Breast epithelium (tissue), 4 donors: ENCODE data around the gene RIMKLB. TPM values are rescaled to one million over a fixed set of nuclear protein-coding genes. Genes with fewer than 3 reads are reported as not detected.

Experiments used
- DNase-seq, 2 donors: peaks; one replicate each; pipeline ENCODE4 v3.0.0-alpha.2; 2019; ENCODE audit warnings: low spot score in 2 of 2
- H3K27ac ChIP-seq, 2 donors: fragments of 200-600 bp; sonication (generic) in 1 of 2; one replicate each; pipeline ENCODE4 v1.5.1; 2016 to 2019; ENCODE audit warnings: mild to moderate bottlenecking in 1 of 2
- H3K27me3 ChIP-seq, 2 donors: fragments of 200-600 bp; sonication (generic) in 1 of 2; one replicate each; pipeline versions ENCODE4 v1.5.1 to v1.6.0; 2017 to 2019; ENCODE audit warnings: control low read depth in 1 of 2, mild to moderate bottlenecking in 1 of 2
- H3K36me3 ChIP-seq: fragments of 200-600 bp; one replicate; pipeline ENCODE4 v1.5.1; 2019
- H3K4me1 ChIP-seq, 2 donors: fragments of 200-600 bp; sonication (generic); one replicate each; pipeline ENCODE4 v1.5.1; 2016 to 2019; ENCODE audit warnings: control low read depth in 1 of 2
- H3K4me3 ChIP-seq, 3 donors: fragments of 200-600 bp; sonication (generic); 1 replicate in 2 of 3; 2 replicates in 1 of 3; pipeline ENCODE4 v1.5.1; 2016 to 2019; ENCODE audit warnings: mild to moderate bottlenecking in 3 of 3, moderate library complexity in 2 of 3
- H3K9me3 ChIP-seq, 2 donors: fragments of 200-600 bp; sonication (generic) in 1 of 2; one replicate each; pipeline ENCODE4 v1.5.1; 2016 to 2019; ENCODE audit warnings: control low read depth in 1 of 2
- CTCF ChIP-seq, 3 donors: fragments of 450-650 bp; IDR thresholded peaks; one replicate each; pipeline ENCODE4 v1.5.1; 2016 to 2017; ENCODE audit warnings: antibody characterized with exemption in 3 of 3, mild to moderate bottlenecking in 3 of 3, moderate library complexity in 3 of 3
- POLR2A ChIP-seq: fragments of 450-650 bp; IDR thresholded peaks from one replicate; pipeline ENCODE4 v1.6.1; 2016; ENCODE audit warnings: antibody characterized with exemption, mild to moderate bottlenecking, moderate library complexity
- POLR2AphosphoS5 ChIP-seq, 3 donors: sonication (generic); formaldehyde crosslinking; IDR thresholded peaks; one replicate each; pipeline ENCODE4 v1.6.1; 2017; ENCODE audit warnings: antibody characterized with exemption in 3 of 3
- intact Hi-C: fragments of 100-400 bp; cut with DNase I; formaldehyde crosslinking; loops from one replicate; pipeline ENCODE4 v1.15.1; 2023; ENCODE audit warnings: low total_unique reads
- total RNA-seq, 3 donors: library from RNA; depleted of rRNA; stranded (reverse); fragments of >200 nt; gene quantifications; one replicate each; pipeline ENCODE4 v1.1.0, GENCODE V29; 2016

The RIMKLB gene
- total RNA-seq, 3 donors from 2014 or later, result 42.2 to 52.1 (median 51.5) TPM

- Histone ChIP-seq H3K9me3 (no peaks in the 10 kb centered on the region), H3K27ac (peak overlapping the region; percentile 17 to 19), H3K36me3 (no peaks in the 10 kb centered on the region), H3K4me1 (no peaks in the 10 kb centered on the region), H3K4me3 (no peak overlapping the region), H3K27me3 (no peaks in the 10 kb centered on the region)
- intact Hi-C loops, result no loop called here
- TF ChIP-seq POLR2A (no peak), POLR2AphosphoS5 (IDR thresholded peaks at IDR 0.05) (peak in 1 of 3 donors; percentile 28)
- DNase-seq, result peak; percentile 27 to 62
Measured at GRCh38 chr12:8827551-8828256, 129.9 kb downstream of the RIMKLB start.

DNA sequence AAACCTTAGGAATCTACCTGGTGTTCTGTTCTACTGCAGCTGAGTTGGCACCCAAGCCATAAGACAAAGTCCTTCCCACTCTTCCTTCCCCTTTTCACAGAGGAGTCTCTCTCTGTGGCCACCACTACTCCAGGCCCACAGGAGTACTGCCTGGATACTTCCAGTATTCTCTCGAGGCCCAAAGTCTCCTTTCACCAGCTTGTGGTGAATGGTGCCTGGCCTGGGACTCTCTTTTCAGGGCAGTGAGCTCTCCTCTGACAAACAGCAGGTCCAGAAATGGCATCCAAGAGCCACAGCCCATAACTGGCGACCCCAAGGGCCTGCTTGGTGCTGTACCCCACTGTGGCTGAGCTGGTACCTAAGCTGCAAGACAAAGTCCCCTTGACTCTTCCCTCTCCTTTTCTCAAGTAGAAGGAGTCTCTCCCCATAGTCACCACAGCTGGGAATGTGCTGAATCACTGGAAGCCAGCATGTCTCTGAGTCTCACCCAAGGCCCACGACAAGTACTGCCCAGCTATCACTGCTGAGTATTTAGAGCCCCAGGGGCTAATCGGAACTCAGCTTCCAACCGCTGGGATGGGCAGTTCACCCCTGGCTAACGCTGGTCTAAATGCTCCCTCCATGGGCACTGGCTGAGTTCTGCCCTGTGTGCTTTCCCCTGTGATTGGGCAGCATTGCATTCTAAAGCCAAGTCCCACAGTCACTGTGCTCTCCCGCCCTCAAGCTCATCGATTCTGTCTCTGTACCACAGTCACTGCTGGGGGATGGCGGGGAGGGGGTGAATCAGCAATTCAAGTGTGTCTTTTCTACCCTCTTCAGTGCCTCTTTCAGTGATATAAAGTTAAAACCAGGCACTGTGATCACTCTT is 130.7 kb downstream of the RIMKLB start:
- H3K27me3 ChIP-seq, result no peaks in the 10 kb centered on the region
- intact Hi-C loops, result no loop called here
- TF ChIP-seq POLR2A, result no peak
- TF ChIP-seq POLR2AphosphoS5 (IDR thresholded peaks at IDR 0.05), result no peak
- no peak for TF ChIP-seq CTCF (IDR thresholded peaks at IDR 0.05)

DNA sequence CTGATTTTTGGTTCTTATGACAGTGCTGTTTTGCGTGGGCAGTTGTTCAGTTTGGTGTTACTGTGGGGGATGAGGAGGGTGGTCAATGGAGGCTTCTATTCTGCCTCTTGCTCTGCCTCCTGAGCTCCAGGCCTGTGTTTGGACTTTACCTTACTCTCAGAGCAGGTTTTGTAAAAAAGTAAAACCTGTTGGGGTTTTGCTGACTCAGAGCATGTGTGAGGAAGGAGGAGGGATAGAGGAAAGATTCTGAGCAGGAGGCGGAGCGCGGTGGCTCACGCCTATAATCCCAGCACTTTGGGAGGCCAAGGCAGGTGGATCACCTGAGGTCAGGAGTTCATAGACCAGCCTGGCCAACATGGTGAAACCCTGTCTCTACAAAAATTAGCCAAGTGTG is 131.3 kb downstream of the RIMKLB start:
- H3K4me1 ChIP-seq, result no peaks in the 10 kb centered on the region
- no peak overlapping the region for H3K27ac ChIP-seq
- H3K9me3 ChIP-seq, result no peaks in the 10 kb centered on the region
- H3K36me3 ChIP-seq, result no peaks in the 10 kb centered on the region
- intact Hi-C loops, result no loop called here
- no peak for DNase-seq
- TF ChIP-seq POLR2AphosphoS5 (IDR thresholded peaks at IDR 0.05) (no peak), POLR2A (no peak), CTCF (IDR thresholded peaks at IDR 0.05) (no peak)
- H3K27me3 ChIP-seq, result no peaks in the 10 kb centered on the region
- H3K4me3 ChIP-seq, result no peak overlapping the region

More for the DNA sequence above, 130.7 kb downstream of the RIMKLB start:
- Histone ChIP-seq H3K36me3 (no peaks in the 10 kb centered on the region), H3K27ac (peak overlapping the region; percentile 17 to 19), H3K9me3 (no peaks in the 10 kb centered on the region), H3K4me3 (no peak overlapping the region), H3K4me1 (no peaks in the 10 kb centered on the region)
- DNase-seq, result no peak

DNA sequence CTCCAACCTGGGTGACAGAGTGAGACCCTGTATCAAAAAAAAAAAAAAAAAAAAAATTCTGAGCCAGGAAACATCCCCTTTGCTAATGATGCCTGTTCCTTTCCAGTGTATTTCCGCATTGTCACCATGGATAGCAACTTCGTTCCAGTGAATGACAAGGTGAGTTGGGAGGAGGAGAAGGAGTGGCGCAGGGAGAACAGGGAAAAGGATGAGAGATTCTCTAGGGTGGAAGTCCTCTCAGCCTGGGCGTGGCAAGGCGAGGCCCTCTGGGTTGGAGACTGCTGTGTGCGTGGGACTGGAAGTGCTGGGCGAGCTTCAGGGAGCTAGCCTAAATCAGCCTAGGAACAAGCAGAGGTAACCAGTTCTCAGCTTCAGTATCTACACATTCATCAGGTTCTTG is 131.8 kb downstream of the RIMKLB start:
- H3K27ac ChIP-seq, result no peak overlapping the region
- intact Hi-C loops, result no loop called here

DNA sequence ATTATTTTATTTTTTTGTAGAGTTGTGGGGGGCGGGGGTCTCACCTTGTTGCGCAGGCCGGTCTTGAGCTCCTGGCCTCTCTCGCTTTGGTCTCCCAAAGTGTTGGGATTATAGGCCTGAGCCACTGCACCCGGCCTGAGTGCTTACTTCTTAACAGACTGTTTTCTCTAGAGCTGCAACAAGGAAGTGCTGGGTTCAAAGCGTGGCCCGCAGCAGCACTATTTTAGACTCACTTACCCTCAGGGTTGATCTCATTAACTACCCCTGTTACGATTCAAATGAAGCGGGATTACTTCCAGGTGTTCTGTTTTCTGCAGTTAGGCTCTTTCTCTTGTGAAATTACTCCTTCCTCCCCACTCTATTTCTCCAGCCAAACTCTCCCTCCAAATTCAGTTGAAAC is 133.3 kb downstream of the RIMKLB start:
- Histone ChIP-seq H3K27ac (no peak overlapping the region), H3K36me3 (no peaks in the 10 kb centered on the region), H3K4me1 (no peaks in the 10 kb centered on the region), H3K9me3 (no peaks in the 10 kb centered on the region), H3K4me3 (no peak overlapping the region), H3K27me3 (no peaks in the 10 kb centered on the region)
- intact Hi-C loops, result no loop called here
- TF ChIP-seq CTCF (IDR thresholded peaks at IDR 0.05), result no peak
- no peak for TF ChIP-seq POLR2A
- no peak for TF ChIP-seq POLR2AphosphoS5 (IDR thresholded peaks at IDR 0.05)
- no peak for DNase-seq

More for the DNA sequence above, 131.8 kb downstream of the RIMKLB start:
- H3K9me3 ChIP-seq, result no peaks in the 10 kb centered on the region
- H3K36me3 ChIP-seq, result no peaks in the 10 kb centered on the region
- H3K4me3 ChIP-seq, result no peak overlapping the region
- H3K27me3 ChIP-seq, result no peaks in the 10 kb centered on the region
- TF ChIP-seq POLR2A (no peak), CTCF (IDR thresholded peaks at IDR 0.05) (no peak), POLR2AphosphoS5 (IDR thresholded peaks at IDR 0.05) (no peak)
- H3K4me1 ChIP-seq, result no peaks in the 10 kb centered on the region
- DNase-seq, result no peak
